H1 (cell line): Measurements from ENCODE around the gene OLFM1. TPM values are rescaled to one million over a fixed set of nuclear protein-coding genes. Genes with fewer than 3 reads are reported as not detected.

Experiments
- CTCF ChIA-PET: fragments of 300-600 bp; sonication (Branson Sonifier 250); formaldehyde crosslinking; loops from one replicate; lab custom pipeline; 2021; ENCODE audit not compliant: partially characterized antibody; lab: Charles Lee
- POLR2A ChIA-PET: fragments of 300-600 bp; sonication (Branson Sonifier 250); formaldehyde crosslinking; loops from one replicate; lab custom pipeline; 2021; ENCODE audit warnings: inconsistent platforms; ENCODE audit not compliant: partially characterized antibody; lab: Charles Lee
- DNase-seq, 2 experiments: peaks; one replicate each; pipeline versions ENCODE4 v3.0.0 to v3.0.0-alpha.2; 2010 to 2022; ENCODE audit warnings: low spot score in 2 of 2, low read depth in 1 of 2, mixed read lengths in 1 of 2
- FAIRE-seq: peaks from 2 replicates; lab custom pipeline; 2011; peaks lifted over from hg19 to GRCh38; lab: Jason Lieb, UNC
- H2AFZ ChIP-seq: 2 replicates; pipeline ENCODE4 v1.8.1; 2012; ENCODE audit warnings: low read length, inconsistent platforms
- H2AK5ac ChIP-seq: 2 replicates; pipeline ENCODE4 v1.6.1; 2013; ENCODE audit warnings: low read depth, low read length
- H2BK120ac ChIP-seq: replicated peaks from 2 replicates; pipeline ENCODE3; 2013; ENCODE audit warnings: low read depth, low read length, inconsistent platforms
- H2BK12ac ChIP-seq: 2 replicates; pipeline ENCODE4 v1.6.1; 2013; ENCODE audit warnings: low read depth, low read length
- H2BK15ac ChIP-seq: 2 replicates; pipeline ENCODE4 v1.6.1; 2013; ENCODE audit warnings: low read length
- H2BK20ac ChIP-seq: 2 replicates; pipeline ENCODE4 v1.6.1; 2013; ENCODE audit warnings: low read length
- H2BK5ac ChIP-seq: 2 replicates; pipeline ENCODE4 v1.6.1; 2013; ENCODE audit warnings: low read depth, low read length
- H3K14ac ChIP-seq: 2 replicates; pipeline ENCODE4 v1.6.1; 2013; ENCODE audit warnings: inconsistent platforms; ENCODE audit not compliant: insufficient read length
- H3K18ac ChIP-seq: 2 replicates; pipeline ENCODE4 v1.6.1; 2013; ENCODE audit warnings: low read length; ENCODE audit errors: extremely low read depth
- H3K23ac ChIP-seq: 2 replicates; pipeline ENCODE4 v1.6.1; 2013; ENCODE audit warnings: inconsistent platforms; ENCODE audit not compliant: insufficient read length
- H3K23me2 ChIP-seq: 2 replicates; pipeline ENCODE4 v1.6.1; 2013; ENCODE audit warnings: low read depth, low read length
- H3K27ac ChIP-seq: 2 replicates; pipeline ENCODE4 v1.6.1; 2011; ENCODE audit warnings: low read depth, low read length, inconsistent platforms
- H3K27me3 ChIP-seq, 4 experiments: replicated peaks in 1 of 4; 1 replicate in 1 of 4; 2 replicates in 3 of 4; pipeline versions ENCODE4 v1.6.1 to v1.8.1; 2011 to 2013; ENCODE audit warnings: low read length in 3 of 4, mild to moderate bottlenecking in 3 of 4, inconsistent platforms in 2 of 4, mixed read lengths in 2 of 4, moderate library complexity in 1 of 4; ENCODE audit not compliant: control insufficient read depth in 3 of 4, insufficient read depth in 3 of 4; ENCODE audit errors: extremely low read depth in 1 of 4
- H3K36me3 ChIP-seq, 4 experiments: 2 replicates each; pipeline versions ENCODE4 v1.6.1 to v1.8.1; 2011 to 2013; ENCODE audit warnings: mild to moderate bottlenecking in 4 of 4, low read length in 3 of 4, moderate library complexity in 2 of 4, control low read depth in 1 of 4, inconsistent platforms in 1 of 4; ENCODE audit not compliant: insufficient read depth in 4 of 4, control insufficient read depth in 2 of 4
- H3K4ac ChIP-seq: replicated peaks from 2 replicates; pipeline ENCODE3; 2013; ENCODE audit warnings: low read length, low read depth, mixed read lengths, inconsistent platforms; ENCODE audit not compliant: insufficient read length
- H3K4me1 ChIP-seq, 4 experiments: replicated peaks in 1 of 4; 1 replicate in 1 of 4; 2 replicates in 3 of 4; pipeline versions ENCODE4 v1.6.1 to v1.8.1; 2011 to 2013; ENCODE audit warnings: low read length in 3 of 4, inconsistent platforms in 2 of 4, mixed read lengths in 1 of 4; ENCODE audit not compliant: insufficient read depth in 4 of 4, control insufficient read depth in 3 of 4
- H3K4me2 ChIP-seq, 2 experiments: 2 replicates each; pipeline versions ENCODE4 v1.6.1 to v1.8.1; 2011 to 2013; ENCODE audit warnings: low read depth in 2 of 2, low read length in 2 of 2, control low read depth in 1 of 2, inconsistent platforms in 1 of 2, mild to moderate bottlenecking in 1 of 2; ENCODE audit not compliant: insufficient read depth in 1 of 2
- H3K4me3 ChIP-seq, 4 experiments: fragments of 200-600, 300-600 bp in 1 of 4; sonication (generic), shearing (Covaris generic), sonication (Bioruptor Twin) in 1 of 4; 2 replicates each; pipeline versions ENCODE4 v1.5.1 to v1.8.1; 2011 to 2016; ENCODE audit warnings: low read length in 4 of 4, low read depth in 3 of 4, control low read depth in 2 of 4, inconsistent platforms in 2 of 4, mild to moderate bottlenecking in 2 of 4, mixed read lengths in 1 of 4, moderate library complexity in 1 of 4; ENCODE audit not compliant: insufficient read depth in 2 of 4; ENCODE audit errors: extremely low read depth in 1 of 4
- H3K56ac ChIP-seq: replicated peaks from 2 replicates; pipeline ENCODE3; 2013; ENCODE audit warnings: low read depth, mild to moderate bottlenecking, mixed read lengths, low read length, inconsistent platforms; ENCODE audit not compliant: insufficient read length
- H3K79me1 ChIP-seq: 2 replicates; pipeline ENCODE4 v1.6.1; 2013; ENCODE audit warnings: low read depth, low read length, control low read depth
- H3K79me2 ChIP-seq, 2 experiments: 2 replicates each; pipeline versions ENCODE4 v1.6.1 to v1.8.1; 2012 to 2013; ENCODE audit warnings: low read length in 2 of 2, mild to moderate bottlenecking in 2 of 2, inconsistent platforms in 1 of 2; ENCODE audit not compliant: insufficient read depth in 2 of 2, control insufficient read depth in 1 of 2
- H3K9ac ChIP-seq, 4 experiments: replicated peaks in 1 of 4; 1 replicate in 1 of 4; 2 replicates in 3 of 4; pipeline versions ENCODE4 v1.6.1 to v1.8.1; 2011 to 2013; ENCODE audit warnings: low read depth in 3 of 4, low read length in 3 of 4, control low read depth in 2 of 4, mild to moderate bottlenecking in 2 of 4, moderate library complexity in 2 of 4, inconsistent platforms in 1 of 4; ENCODE audit errors: extremely low read depth in 1 of 4
- H3K9me3 ChIP-seq, 2 experiments: 2 replicates each; pipeline versions ENCODE4 v1.6.1 to v1.8.1; 2012 to 2013; ENCODE audit warnings: mild to moderate bottlenecking in 2 of 2, moderate library complexity in 2 of 2, control low read depth in 1 of 2, inconsistent platforms in 1 of 2, low read depth in 1 of 2, low read length in 1 of 2, mixed read lengths in 1 of 2; ENCODE audit not compliant: insufficient read depth in 2 of 2
- H4K20me1 ChIP-seq, 2 experiments: replicated peaks in 1 of 2; 2 replicates each; pipeline versions ENCODE3 to v1.8.1; 2011 to 2013; ENCODE audit warnings: inconsistent platforms in 2 of 2, low read length in 2 of 2, mild to moderate bottlenecking in 1 of 2; ENCODE audit not compliant: insufficient read depth in 2 of 2, control insufficient read depth in 1 of 2
- H4K5ac ChIP-seq: 2 replicates; pipeline ENCODE4 v1.6.1; 2013; ENCODE audit warnings: low read length, low read depth, mixed read lengths, inconsistent platforms; ENCODE audit not compliant: insufficient read length
- H4K8ac ChIP-seq: 2 replicates; pipeline ENCODE4 v1.8.0; 2013; ENCODE audit warnings: mild to moderate bottlenecking, moderate library complexity, low read length, inconsistent platforms; ENCODE audit not compliant: insufficient read depth; ENCODE audit errors: extremely low read depth
- H4K91ac ChIP-seq: replicated peaks from 2 replicates; pipeline ENCODE3; 2013; ENCODE audit warnings: low read length, mixed read lengths, inconsistent platforms; ENCODE audit not compliant: insufficient read length
- CBX8 ChIP-seq: fragments of 300-800, 300-1000 bp; sonication (generic); IDR thresholded peaks from 2 replicates; pipeline ENCODE4 v1.7.1; 2016; ENCODE audit warnings: low read depth, low read length, borderline replicate concordance
- E2F6 ChIP-seq: IDR thresholded peaks from 2 replicates; pipeline ENCODE4 v1.6.1; 2012; ENCODE audit warnings: inconsistent platforms
- HDAC6 ChIP-seq: IDR thresholded peaks from one replicate; pipeline ENCODE4 v1.7.1; 2012; ENCODE audit warnings: low read depth, mild to moderate bottlenecking, inconsistent platforms, low read length, moderate library complexity
- KDM5A ChIP-seq: fragments of 200-600 bp; IDR thresholded peaks from 2 replicates; pipeline ENCODE4 v1.7.1; 2012; ENCODE audit warnings: mild to moderate bottlenecking, low read length, inconsistent platforms, mixed read lengths
- NANOG ChIP-seq: IDR thresholded peaks from 2 replicates; pipeline ENCODE4 v1.6.1; 2011; ENCODE audit warnings: low read length, low read depth, mild to moderate bottlenecking, inconsistent platforms; ENCODE audit not compliant: insufficient read depth, poor library complexity, severe bottlenecking
- PHF8 ChIP-seq: fragments of 200-600 bp; sonication (generic); conservative IDR thresholded peaks from 2 replicates; pipeline ENCODE4 v1.7.1; 2012; ENCODE audit warnings: low read depth, mild to moderate bottlenecking, inconsistent platforms, low read length, moderate library complexity
- RAD21 ChIP-seq, 2 experiments: IDR thresholded peaks in 1 of 2; conservative IDR thresholded peaks in 1 of 2; 2 replicates each; pipeline ENCODE4 v1.6.1; 2011; ENCODE audit warnings: low read depth in 2 of 2, low read length in 2 of 2, improper control_type of control experiment in 1 of 2, inconsistent platforms in 1 of 2, mild to moderate bottlenecking in 1 of 2, moderate library complexity in 1 of 2
- SAP30 ChIP-seq: fragments of 300-600 bp; sonication (generic); IDR thresholded peaks from 2 replicates; pipeline ENCODE4 v1.7.1; 2012; ENCODE audit warnings: low read length, moderate library complexity, mild to moderate bottlenecking, inconsistent platforms; ENCODE audit not compliant: insufficient read depth, insufficient replicate concordance
- SP4 ChIP-seq: IDR thresholded peaks from 2 replicates; pipeline ENCODE4 v1.6.1; 2012; ENCODE audit warnings: low read length, inconsistent platforms
- SUZ12 ChIP-seq: fragments of 200-600 bp; sonication (generic); IDR thresholded peaks from 2 replicates; pipeline ENCODE4 v1.6.1; 2012; ENCODE audit warnings: mild to moderate bottlenecking, inconsistent platforms, low read length, moderate library complexity, mixed read lengths
- WGBS, 2 experiments: shearing (Covaris generic) in 1 of 2; methylation state at CpG; one replicate each; pipeline versions ENCODE4 v1.1.6 to v1.1.7; 2013 to 2015; ENCODE audit warnings: low lambda C conversion rate in 2 of 2, mixed read lengths in 2 of 2, inconsistent platforms in 1 of 2, low coverage in 1 of 2, missing lambda C conversion rate in 1 of 2; ENCODE audit not compliant: insufficient replicate concordance in 2 of 2, insufficient coverage in 1 of 2, insufficient read length in 1 of 2; ENCODE audit errors: extremely low coverage in 1 of 2, missing lambda C conversion rate in 1 of 2; 5-methylcytosine and 5-hydroxymethylcytosine counted together
- polyA plus RNA-seq, 7 experiments: library from polyadenylated mRNA; depleted of rRNA in 3 of 7; stranded (reverse) in 5 of 7; unstranded in 2 of 7; fragments of >200 nt in 5 of 7; fragments of 200-250 nt in 2 of 7; gene quantifications; 1 replicate in 5 of 7; 2 replicates in 1 of 7; 4 replicates in 1 of 7; pipeline versions ENCODE4 v1.2.1 to v1.2.3, GENCODE V29; 2011 to 2013; ENCODE audit warnings: missing spikeins in 2 of 7, mixed read lengths in 2 of 7
- total RNA-seq: library from RNA; stranded (reverse); fragmentation: NEBNext Ultra II Directional; extraction: Animal tissue kit (Norgen Biotek cat#: 25700); gene quantifications from 2 replicates; pipeline ENCODE4 v1.2.1, GENCODE V29; 2021

OLFM1 gene
- total and polyA plus RNA-seq, 2 of the 8 experiments (the other 6 are each of a cell fraction or from before 2014, with no cell fraction given) = 53.0 to 53.4 TPM

DNA sequence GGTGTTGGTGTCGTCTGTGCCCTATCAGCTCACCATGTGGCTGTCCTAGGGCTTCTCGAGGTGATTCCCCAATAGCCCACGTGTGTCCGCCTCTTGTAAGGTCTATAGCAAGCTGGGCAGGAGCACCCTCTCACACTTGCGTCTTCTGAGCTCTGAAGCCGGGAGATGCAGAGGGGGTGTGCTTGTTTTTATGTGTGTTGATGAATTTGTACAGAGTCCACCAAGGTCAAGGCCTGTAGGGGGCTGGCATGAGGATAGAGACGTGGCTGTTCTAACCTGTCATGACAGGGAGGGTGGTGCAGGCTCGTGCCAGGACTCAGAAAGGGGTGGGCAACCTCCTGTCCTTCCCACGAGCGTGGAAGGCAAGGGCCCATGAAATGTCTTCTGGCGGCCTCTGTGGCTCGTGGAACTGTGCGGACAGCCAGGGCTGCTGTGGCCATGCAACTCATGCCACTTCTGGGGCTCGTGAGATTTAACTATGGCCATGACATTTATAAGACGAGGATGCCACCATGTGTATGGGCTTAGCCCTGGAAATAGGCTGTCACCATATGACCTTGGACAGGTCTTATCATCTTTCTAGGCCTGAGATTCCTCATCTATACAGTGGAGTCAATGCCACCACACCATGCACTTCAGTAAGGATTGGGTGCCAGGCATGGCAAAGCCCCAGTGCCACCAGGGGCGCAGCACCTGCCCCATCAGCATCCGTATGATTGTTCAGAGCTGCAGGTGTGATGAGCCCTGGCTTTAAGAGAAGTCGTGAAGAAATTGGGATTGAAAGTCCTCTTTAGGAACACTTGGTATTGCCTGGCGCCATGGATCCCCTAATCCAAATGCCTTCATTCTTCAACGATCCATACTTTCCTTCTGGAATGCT lies 2.3 kb upstream of the OLFM1 start:
- Histone ChIP-seq H3K18ac (no peak overlapping the region), H4K5ac (no peak overlapping the region), H3K79me2 (peaks cover 0 to 7% of the 10 kb centered on the region in 2 experiments; a peak in 2 of 4 replicates), H2BK12ac (0 out of 2 replicates have a peak overlapping the region, but pooled peaks have one; percentile 2), H2BK20ac (no peak overlapping the region), H3K56ac (no peak overlapping the region), H3K9me3 (no peaks in the 10 kb centered on the region), H3K27me3 (peaks cover 0 to 17% (median 12%) of the 10 kb centered on the region in 4 experiments; a peak in 5 of 7 replicates), H2AFZ (no peak overlapping the region), H2AK5ac (no peak overlapping the region), H4K20me1 (peaks cover 12% of the 10 kb centered on the region in 2 experiments), H3K79me1 (no peaks in the 10 kb centered on the region), H3K4me1 (peaks cover 0 to 23% (median 6%) of the 10 kb centered on the region in 4 experiments; a peak in 5 of 7 replicates), H3K36me3 (no peaks in the 10 kb centered on the region), H3K4ac (no peak overlapping the region), H3K23ac (no peak overlapping the region), H3K4me2 (no peak overlapping the region), H3K14ac (no peak overlapping the region), H4K8ac (no peak overlapping the region), H3K4me3 (no peak overlapping the region), H2BK15ac (no peak overlapping the region), H2BK120ac (no peak overlapping the region), H3K27ac (no peak overlapping the region), H2BK5ac (no peak overlapping the region), H3K23me2 (peaks cover 18% of the 10 kb centered on the region), H4K91ac (no peak overlapping the region), H3K9ac (no peak overlapping the region)
- ChIA-PET POLR2A (no interaction called here), CTCF (interaction anchor here (0.6 to 12.6 kb wide), 21 partner anchors 10 to 515 kb away, joined by 3 to 137 read pairs (median 5); no protein-coding TSS in a partner anchor)
- no peak for DNase-seq
- no peak for FAIRE-seq
- 77% methylated on average over 20 of the region's 20 CpGs; no CpG with 5 or more reads in 1 of the 2 experiments for WGBS, 2 experiments
- TF ChIP-seq E2F6 (no peak), KDM5A (no peak), CBX8 (no peak), RAD21 (IDR thresholded peaks at IDR 0.05 in 1 of 2, conservative IDR thresholded peaks at IDR 0.05 in 1 of 2; ENCODE audit: low read depth in 2 of 2, low read length in 2 of 2) (no peak), SAP30 (no peak), PHF8 (no peak), HDAC6 (no peak), SP4 (no peak), SUZ12 (no peak), NANOG (no peak)
